ENCODE measurements around the gene TBC1D10A. TPM values are rescaled to one million over a fixed set of nuclear protein-coding genes. Genes with fewer than 3 reads are reported as not detected.

TBC1D10A gene
- total RNA-seq, 1 donor from 2014 or later = 5.7 TPM

DNA sequence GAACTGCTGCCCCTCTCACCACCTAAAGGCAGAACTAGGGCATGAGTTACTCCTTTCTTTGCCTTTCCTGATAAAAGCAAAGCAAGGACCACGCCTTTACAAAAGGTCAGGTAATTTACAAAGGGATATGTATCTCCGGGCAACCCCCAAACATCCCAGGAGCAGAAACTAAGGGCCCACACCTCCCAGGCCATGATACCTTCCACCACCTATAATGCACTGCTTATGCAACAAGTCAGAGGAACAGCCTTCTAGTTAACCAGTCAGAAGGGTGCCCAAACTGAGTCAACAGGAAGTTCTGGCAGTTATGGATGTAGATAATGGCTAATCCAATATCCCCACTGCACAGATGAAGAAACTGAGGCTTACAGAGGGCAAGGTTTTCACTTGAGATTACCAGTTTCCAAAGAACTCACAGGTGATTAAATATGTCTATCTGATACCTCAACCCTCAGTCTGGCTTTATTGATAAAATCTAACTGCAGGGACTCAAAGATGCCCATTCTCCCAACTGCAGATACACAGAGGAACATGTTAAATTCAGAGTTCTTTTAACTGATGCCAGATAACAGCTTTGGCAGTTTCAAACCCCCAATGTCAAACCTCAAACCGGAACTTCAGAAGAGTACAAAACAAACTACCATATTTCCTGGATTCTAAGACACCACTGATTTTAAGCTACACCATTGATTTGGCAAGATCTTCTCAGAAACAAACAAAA, 20.7 kb downstream of the TBC1D10A start:
- no peak for DNase-seq (ENCODE audit: low spot score)
- intact Hi-C loops (cut with DNase I) = loop anchor here (2.0 kb wide), 1 partner anchor 15 kb away; no protein-coding TSS in a partner anchor

DNA sequence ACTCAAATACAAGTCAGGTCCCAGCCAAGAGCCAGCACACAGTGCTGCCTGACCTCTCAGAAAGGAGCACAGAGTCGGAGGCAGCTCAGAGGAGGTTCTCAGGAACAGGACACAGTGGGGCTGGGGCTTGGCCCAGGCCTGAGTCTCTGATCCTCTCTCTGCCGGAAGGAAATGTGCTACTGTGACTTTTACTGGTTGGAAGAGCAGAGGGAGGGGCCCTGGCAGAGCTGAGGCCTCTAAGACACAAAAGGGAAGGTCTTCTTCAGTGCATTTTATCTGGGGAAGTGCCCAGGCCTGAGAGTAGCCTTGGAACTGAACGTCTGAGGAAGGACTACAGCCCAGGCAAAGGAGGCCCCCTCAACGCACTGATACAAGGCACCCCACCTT, 21.2 kb downstream of the TBC1D10A start:
- peak; percentile 84 for DNase-seq (ENCODE audit: low spot score)
- intact Hi-C loops (cut with DNase I) = loop anchor here (2.0 kb wide), 1 partner anchor 15 kb away; no protein-coding TSS in a partner anchor

DNA sequence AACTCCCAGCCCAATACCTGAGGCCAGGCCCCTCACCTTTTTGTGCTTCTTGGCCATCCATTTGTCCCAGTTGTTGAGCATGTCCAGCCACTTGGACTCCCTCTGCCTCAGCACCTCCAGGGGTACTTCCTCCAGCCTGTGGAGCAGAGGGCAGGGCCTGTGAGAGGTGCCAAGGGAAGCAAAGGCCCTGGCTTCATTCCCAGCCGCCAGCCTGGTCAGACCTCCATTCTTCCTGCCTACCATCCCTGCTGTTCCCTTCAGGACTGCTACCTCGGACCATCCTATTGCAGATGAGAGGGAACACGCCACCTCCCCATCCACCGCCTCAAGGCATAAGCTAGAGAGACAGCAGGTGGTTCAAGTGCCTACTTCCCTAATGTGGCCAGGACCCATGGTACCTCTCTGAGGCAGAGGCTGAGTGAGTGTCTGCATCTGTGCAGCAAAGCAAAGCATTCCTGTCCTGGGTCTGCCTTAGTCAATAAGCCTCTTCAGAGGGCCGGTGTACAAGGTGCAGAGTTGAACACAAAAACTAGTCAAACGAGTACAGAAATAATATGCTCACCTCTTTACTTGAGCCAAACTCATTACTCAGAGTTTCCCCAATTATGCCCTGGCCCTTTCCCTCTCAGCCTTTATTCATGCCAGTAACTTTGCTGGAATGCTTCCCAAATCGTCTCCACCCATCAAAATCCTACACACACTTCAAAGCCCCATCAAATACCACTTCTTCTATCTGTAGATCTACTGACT, 22.1 kb downstream of the TBC1D10A start:
- DNase-seq (ENCODE audit: low spot score) = no peak
- intact Hi-C loops (cut with DNase I) = loop anchor here (2.0 kb wide), 1 partner anchor 14 kb away; no protein-coding TSS in a partner anchor

DNA sequence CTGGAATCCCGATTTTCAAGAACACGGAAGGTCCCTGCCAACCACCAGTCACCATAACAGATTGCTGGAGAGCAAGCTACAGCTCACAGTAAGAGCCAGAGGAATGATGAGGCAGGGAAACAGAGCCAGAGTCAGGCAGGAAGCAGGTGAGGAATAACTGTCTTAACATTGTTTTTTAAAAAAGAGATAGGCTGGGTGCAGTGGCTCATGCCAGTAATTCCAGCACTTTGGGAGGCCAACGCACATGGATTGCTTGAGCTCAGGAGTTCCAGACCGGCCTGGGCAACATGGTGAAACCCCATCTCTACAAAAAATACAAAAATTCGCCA, 24.0 kb downstream of the TBC1D10A start:
- DNase-seq (ENCODE audit: low spot score) = no peak
- intact Hi-C loops (cut with DNase I) = no loop called here

DNA sequence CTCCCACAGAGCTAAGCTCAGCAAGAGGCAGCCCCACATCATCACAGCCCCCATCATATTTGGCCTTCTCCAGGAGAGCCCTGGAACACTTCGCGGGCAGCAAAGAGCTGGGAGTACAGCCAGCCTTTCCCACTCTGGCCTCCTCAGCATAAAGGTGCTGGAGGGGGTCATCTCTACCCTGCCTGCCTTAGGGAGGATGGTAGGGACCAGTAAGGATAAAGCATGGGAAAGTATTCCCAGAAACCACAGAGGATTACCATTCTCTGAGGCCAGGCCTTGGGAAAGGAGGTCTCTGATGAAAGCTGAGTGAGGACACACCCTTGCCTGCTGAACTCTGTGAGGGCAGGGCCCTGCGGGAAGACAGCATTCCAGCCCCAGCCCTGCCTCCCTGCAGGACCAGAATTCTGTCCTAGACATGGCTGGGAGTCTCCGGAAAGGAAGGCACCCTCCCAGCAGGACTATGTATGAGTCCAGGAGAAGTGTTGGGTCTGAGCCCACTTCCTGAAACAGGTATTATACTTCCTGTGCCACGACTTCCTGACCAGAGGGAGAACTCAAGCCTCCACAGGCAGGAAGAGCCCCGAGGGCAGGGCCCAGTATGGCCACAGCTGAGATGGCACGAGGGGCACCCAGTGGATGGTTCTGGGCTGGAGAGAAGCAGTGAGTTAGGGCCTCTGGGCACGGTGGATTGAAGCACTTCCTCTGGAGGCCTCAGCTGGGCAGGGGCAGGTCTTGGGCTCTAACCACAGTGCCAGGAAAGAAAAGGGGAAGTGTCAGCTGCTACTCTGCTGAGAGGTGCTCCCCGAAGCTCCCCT, 24.5 kb downstream of the TBC1D10A start:
- DNase-seq (ENCODE audit: low spot score) = peak; percentile 84
- intact Hi-C loops (cut with DNase I) = no loop called here

DNA sequence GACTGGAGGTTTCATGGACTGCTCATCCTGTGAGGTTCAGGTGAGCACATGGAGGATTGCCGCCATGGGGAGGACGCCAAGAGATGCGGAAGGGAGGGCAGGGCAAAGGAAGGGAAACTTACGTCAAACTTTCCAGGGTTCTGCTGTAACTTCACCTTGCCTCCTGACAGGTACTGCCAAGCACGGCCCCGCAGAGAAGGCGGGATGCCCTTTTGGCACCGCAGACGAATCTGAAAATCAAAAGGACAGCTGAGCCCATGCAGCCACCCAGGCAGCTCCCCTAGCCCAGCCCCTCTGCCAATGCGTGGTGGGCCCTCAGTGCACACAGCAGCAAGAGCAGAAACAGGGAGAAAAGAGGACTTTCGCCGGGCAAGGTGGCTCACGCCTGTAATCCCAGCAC, 27.4 kb downstream of the TBC1D10A start:
- intact Hi-C loops (cut with DNase I) = no loop called here
- DNase-seq (ENCODE audit: low spot score) = no peak

DNA sequence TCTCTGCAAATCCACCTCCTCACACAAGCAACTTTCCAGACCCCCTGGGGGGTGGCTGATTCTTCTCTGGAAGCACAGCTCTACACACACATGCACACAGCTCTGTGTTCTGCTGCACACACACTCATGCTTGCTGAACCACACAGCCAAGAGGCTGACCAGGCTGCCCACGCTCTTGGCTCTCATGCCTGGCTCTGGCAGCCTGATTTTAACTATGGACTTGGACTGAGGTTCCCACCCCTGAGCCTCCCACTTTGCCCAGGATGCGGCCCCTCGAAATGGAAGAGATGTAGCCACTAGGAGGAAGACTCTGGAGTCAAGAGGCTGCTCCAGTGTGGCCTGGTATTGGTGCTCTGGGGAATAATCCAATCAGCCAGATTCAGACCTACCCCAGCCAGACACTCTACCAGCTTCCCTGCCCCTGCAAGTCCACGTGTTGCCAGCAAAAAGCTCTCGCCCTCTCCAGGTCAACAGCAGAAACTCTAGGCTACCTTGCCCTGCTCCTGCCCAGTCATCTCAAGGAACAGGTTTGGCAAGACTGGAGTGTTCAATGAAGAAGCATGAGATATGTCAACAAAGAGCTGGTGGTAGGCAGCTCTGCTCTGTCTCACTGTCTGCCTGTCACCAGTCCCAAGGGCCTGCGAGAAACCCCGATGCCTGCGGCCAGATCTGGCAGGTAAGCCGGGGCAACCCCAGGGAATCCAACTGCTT, 28.6 kb downstream of the TBC1D10A start:
- intact Hi-C loops (cut with DNase I) = no loop called here

DNA sequence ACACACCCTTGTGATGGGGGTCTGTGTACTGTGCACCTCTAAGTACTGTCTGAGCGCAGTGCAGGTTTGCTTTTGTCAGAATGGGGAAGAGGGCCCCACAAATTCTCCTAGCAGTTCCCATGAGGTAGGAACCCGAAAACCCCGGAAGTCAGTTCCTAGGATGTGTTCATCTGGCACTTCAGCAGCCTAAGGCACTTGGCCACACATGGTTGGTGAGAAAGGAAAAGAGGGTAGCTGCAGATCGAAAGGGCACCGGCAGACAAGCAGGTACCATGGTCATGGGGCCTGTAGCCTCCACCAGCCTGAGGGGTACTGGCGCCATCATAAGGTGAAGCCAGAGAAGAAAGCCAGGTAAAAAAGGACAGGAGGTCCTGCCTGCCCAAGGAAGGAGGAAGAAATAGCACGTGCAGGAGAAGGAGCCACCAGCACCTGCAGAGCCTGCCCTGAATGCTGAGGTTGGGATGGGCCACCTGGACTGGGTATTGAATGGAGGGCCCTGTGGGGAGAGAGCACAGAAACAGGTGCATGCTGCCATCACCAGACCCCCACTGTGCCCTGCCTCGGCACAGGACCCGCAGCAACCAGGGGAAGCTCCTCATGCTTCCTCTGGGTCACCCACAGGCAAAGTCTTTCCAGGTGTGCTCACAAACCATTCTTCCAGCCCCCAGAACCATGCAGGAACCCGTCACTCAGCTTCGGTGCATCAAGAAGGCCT, 29.3 kb downstream of the TBC1D10A start:
- DNase-seq (ENCODE audit: low spot score) = no peak
- intact Hi-C loops (cut with DNase I) = no loop called here

More for the DNA sequence above, 28.6 kb downstream of the TBC1D10A start:
- DNase-seq (ENCODE audit: low spot score) = no peak

DNA sequence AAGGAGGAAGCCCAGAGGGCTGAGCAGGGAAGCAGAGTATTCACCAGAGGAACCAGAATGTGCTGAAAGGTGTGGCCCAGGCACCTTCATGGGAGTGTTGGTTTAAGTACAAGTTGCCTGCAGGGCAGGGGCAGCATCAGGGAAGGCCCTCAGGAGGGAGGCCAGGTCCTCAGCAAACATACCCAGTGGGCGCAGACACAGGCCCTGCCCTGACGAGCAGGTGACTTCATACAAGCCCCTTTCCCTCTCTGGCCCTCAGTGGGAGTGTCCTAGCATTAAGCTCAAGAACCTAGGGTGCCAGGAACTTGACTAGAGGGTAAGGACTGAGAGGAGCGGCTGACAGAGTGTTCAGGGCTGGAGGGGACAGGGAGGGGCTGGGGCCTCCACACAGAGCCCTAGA, 29.9 kb downstream of the TBC1D10A start:
- no peak for DNase-seq (ENCODE audit: low spot score)
- intact Hi-C loops (cut with DNase I) = no loop called here

DNA sequence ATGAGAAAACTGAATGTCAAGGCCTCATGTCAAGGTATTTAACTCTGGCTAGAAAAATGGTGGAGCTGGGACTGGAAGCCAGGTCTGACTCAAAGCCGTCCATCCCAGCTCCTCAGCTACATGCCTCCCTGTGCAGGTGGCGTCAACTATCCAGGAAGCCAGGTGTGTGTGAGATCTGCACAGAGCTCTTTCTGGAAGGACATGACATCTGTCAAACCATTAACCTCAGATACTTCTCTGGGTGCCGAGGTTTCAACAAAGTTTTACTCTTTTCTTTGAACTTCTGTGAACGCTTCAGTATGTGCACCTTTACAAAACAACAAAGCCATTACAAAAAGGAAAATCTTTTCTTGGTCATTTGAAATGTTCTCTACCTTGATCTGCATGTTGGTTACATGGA, 30.4 kb downstream of the TBC1D10A start:
- DNase-seq (ENCODE audit: low spot score) = no peak
- intact Hi-C loops (cut with DNase I) = no loop called here

DNA sequence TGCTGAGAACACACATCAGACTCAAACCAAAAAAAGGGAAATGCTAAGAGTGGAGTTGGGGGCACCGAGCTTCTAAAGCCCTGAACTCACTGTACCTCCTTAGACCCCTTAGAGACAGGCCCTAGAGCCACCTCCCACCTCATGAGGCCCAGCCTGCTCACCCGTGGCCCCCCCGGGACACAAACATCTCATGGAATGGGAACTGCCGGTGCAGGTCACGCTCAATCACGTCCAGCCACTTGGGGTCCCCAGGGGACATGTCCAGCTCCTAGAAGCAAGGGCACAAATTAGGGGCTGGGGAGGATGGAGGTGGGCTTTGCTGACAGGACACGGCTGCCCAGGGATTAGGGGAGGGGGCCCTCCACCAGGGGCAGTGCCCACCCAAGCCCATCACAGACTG, 31.2 kb downstream of the TBC1D10A start:
- no peak for DNase-seq (ENCODE audit: low spot score)
- intact Hi-C loops (cut with DNase I) = no loop called here

DNA sequence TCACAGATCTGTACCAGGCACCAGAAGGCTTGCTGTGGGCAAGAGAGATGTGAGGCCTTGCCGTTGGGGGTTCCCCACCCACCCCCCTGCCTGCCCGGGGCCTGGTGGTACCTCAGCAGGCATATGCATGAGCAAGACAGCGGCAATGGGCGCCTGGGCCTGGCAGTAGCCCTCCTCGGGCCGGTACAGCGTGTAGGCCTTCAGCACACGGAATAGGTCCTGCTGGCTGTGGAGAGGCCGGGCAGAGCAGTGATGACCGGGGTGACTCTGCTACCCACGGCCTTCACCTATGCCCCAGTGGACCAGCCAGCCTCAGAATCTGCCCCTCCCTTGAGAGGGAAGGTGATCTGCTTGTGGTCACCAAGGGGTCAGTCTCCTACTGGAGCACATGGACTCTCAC, 31.9 kb downstream of the TBC1D10A start:
- intact Hi-C loops (cut with DNase I) = no loop called here
- DNase-seq (ENCODE audit: low spot score) = no peak

DNA sequence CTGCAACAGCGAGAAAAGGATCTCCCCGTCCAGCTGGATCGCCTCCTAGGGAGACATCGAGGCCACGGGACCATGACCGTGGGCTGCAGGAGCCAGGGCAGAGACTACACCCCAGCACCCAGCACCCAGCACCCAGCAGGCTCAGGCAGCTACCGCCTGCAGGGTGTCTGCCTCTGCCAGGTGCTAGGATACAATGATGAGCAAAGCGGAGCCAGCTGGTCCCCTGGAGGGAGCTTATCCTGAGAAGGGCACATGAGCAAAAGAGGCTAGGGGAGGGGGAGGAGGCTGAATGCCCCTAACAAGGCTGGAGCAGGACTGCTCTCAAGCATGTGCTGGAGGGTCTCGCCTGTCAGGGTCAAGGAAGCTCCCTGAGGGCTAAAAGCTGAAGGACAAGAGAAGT, 32.7 kb downstream of the TBC1D10A start:
- no peak for DNase-seq (ENCODE audit: low spot score)
- intact Hi-C loops (cut with DNase I) = no loop called here

DNA sequence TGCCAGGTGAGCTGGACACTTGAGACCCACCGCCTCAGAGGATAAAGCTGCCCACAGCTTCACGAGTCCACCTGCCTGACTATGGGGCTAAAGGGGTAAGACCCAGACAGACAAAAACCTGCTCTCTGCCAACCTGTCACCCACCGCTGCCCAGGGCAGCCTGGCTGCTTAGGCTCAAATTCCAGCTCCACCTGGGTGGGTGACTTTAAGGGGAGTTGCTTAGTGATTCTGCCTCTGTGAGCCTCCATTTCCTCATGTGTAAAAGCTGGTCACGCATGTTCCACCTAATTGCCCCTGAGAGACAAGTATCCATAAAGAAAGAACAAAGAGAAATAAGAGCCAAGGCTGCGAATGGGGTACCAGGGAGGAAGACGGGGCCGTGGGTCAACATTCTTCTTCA, 33.7 kb downstream of the TBC1D10A start:
- DNase-seq (ENCODE audit: low spot score) = no peak
- intact Hi-C loops (cut with DNase I) = no loop called here

DNA sequence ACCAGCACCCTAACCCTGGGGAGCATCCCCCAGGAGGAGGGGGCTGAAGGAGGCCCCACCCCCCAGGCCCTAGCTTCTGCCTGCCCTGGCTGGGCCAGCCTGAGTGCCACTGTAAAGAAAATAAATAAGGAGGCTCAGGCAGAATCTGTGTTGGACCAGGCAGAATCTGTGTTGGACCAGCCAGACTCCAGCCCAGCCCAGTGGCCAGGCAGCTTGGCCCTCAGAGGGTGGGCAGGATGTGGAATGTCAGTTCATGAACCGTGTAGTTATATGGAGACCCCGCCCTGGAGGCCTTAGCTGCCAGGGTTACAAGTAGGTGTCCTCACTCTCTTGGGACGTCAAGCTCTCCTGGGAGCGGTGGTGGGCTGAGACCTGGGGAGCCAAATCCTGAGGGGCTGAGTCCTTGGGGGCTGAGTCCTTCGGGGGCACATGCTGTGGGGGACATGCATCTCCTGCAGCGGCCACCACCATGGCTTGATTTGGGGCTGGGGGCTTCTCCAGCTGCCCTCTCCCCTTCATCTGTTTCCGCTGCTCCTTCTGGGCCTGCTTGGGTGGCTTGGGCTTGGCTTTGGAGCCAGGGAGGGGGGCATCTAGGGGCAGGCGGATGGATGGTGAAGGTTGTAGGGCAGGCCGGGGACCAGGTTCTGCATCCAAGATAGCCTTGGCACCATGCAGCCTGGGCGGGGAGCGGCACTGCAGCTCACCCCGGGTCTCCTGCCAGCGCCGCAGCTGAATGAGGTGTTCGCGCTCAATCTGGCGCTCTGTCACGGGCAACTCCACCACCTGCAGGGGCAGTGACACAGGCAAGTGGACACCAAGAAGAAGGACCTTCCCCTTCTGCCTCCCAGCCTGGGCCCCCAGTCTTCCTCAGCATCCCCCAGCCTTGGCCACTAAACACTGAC, 34.4 kb downstream of the TBC1D10A start:
- intact Hi-C loops (cut with DNase I) = no loop called here
- no peak for DNase-seq (ENCODE audit: low spot score)

DNA sequence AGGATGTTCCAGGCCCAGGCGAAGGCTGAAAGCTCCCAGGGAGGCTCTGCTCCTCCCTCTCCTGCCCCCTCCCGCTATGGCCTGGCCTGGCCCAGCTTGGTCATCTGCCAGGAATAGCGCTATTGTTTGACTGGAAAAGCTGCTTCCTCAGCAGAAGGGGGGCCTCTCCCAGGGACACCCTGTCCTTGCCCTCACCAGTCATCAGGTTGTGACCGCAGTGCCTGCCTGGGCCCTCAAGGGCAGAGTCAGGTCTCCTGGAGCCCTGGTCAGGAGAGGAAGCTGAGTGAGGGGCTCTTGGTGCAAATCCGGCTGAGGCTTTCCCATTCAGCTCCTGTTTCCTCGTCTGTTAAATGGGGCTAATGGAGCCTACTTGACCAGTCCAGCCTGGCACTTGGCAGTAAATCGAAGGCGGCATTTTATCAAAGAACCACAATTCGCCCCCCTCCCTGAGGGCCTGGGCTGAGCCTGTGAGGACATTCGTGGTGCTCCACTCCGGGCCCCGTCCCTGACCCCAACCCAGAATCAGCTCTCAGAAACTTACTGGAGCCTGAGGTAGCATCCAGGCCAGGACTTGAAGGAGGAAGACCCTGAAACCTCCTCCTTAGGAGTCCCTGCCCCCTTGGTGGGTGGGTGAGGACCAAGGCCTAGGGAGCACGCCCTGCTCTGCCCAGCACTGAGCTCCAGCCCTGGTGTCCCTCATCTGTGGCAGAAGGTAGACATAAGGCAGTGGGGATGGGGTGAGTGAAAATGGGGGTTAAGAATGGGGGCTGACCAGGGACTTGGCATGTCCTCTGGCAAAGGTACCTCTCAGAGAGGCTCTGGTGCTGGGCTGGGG, 35.5 kb downstream of the TBC1D10A start:
- peak; percentile 91 for DNase-seq (ENCODE audit: low spot score)
- intact Hi-C loops (cut with DNase I) = loop anchor here (2.0 kb wide), 1 partner anchor 14 kb away; no protein-coding TSS in a partner anchor
